ENCODE results near the gene CAMK4.

GRCh38 chr5:111229871-111230810, 6.0 kb downstream of the CAMK4 start:
- no peak for TF ChIP-seq EZH2 (IDR thresholded peaks at IDR 0.05; ENCODE audit: low read depth, unreplicated experiment)
- TF ChIP-seq EZH2phosphoT487 (IDR thresholded peaks at IDR 0.05; ENCODE audit: unreplicated experiment): no peak
- no peak for TF ChIP-seq POLR2AphosphoS5 (IDR thresholded peaks at IDR 0.05; ENCODE audit: low read depth)
- TF ChIP-seq, protein P1, sequence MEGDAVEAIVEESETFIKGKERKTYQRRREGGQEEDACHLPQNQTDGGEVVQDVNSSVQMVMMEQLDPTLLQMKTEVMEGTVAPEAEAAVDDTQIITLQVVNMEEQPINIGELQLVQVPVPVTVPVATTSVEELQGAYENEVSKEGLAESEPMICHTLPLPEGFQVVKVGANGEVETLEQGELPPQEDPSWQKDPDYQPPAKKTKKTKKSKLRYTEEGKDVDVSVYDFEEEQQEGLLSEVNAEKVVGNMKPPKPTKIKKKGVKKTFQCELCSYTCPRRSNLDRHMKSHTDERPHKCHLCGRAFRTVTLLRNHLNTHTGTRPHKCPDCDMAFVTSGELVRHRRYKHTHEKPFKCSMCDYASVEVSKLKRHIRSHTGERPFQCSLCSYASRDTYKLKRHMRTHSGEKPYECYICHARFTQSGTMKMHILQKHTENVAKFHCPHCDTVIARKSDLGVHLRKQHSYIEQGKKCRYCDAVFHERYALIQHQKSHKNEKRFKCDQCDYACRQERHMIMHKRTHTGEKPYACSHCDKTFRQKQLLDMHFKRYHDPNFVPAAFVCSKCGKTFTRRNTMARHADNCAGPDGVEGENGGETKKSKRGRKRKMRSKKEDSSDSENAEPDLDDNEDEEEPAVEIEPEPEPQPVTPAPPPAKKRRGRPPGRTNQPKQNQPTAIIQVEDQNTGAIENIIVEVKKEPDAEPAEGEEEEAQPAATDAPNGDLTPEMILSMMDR (conservative IDR thresholded peaks at IDR 0.05; ENCODE audit: low read depth in 2 of 2): no peak
- TF ChIP-seq JUNB (IDR thresholded peaks at IDR 0.05; ENCODE audit: unreplicated experiment): no peak
- no peak for TF ChIP-seq CREB1 (CRISPR knock-in tag; IDR thresholded peaks at IDR 0.05; ENCODE audit: low read depth)
- TF ChIP-seq, protein P2, sequence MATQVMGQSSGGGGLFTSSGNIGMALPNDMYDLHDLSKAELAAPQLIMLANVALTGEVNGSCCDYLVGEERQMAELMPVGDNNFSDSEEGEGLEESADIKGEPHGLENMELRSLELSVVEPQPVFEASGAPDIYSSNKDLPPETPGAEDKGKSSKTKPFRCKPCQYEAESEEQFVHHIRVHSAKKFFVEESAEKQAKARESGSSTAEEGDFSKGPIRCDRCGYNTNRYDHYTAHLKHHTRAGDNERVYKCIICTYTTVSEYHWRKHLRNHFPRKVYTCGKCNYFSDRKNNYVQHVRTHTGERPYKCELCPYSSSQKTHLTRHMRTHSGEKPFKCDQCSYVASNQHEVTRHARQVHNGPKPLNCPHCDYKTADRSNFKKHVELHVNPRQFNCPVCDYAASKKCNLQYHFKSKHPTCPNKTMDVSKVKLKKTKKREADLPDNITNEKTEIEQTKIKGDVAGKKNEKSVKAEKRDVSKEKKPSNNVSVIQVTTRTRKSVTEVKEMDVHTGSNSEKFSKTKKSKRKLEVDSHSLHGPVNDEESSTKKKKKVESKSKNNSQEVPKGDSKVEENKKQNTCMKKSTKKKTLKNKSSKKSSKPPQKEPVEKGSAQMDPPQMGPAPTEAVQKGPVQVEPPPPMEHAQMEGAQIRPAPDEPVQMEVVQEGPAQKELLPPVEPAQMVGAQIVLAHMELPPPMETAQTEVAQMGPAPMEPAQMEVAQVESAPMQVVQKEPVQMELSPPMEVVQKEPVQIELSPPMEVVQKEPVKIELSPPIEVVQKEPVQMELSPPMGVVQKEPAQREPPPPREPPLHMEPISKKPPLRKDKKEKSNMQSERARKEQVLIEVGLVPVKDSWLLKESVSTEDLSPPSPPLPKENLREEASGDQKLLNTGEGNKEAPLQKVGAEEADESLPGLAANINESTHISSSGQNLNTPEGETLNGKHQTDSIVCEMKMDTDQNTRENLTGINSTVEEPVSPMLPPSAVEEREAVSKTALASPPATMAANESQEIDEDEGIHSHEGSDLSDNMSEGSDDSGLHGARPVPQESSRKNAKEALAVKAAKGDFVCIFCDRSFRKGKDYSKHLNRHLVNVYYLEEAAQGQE (IDR thresholded peaks at IDR 0.05; ENCODE audit: unreplicated experiment): no peak
- no peak for TF ChIP-seq STAT1 (IDR thresholded peaks at IDR 0.05; ENCODE audit: unreplicated experiment)
- TF ChIP-seq, protein P3, sequence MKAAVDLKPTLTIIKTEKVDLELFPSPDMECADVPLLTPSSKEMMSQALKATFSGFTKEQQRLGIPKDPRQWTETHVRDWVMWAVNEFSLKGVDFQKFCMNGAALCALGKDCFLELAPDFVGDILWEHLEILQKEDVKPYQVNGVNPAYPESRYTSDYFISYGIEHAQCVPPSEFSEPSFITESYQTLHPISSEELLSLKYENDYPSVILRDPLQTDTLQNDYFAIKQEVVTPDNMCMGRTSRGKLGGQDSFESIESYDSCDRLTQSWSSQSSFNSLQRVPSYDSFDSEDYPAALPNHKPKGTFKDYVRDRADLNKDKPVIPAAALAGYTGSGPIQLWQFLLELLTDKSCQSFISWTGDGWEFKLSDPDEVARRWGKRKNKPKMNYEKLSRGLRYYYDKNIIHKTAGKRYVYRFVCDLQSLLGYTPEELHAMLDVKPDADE (IDR thresholded peaks at IDR 0.05): no peak
- TF ChIP-seq NANOG (IDR thresholded peaks at IDR 0.05; ENCODE audit: borderline replicate concordance): no peak
- TF ChIP-seq, protein P4, sequence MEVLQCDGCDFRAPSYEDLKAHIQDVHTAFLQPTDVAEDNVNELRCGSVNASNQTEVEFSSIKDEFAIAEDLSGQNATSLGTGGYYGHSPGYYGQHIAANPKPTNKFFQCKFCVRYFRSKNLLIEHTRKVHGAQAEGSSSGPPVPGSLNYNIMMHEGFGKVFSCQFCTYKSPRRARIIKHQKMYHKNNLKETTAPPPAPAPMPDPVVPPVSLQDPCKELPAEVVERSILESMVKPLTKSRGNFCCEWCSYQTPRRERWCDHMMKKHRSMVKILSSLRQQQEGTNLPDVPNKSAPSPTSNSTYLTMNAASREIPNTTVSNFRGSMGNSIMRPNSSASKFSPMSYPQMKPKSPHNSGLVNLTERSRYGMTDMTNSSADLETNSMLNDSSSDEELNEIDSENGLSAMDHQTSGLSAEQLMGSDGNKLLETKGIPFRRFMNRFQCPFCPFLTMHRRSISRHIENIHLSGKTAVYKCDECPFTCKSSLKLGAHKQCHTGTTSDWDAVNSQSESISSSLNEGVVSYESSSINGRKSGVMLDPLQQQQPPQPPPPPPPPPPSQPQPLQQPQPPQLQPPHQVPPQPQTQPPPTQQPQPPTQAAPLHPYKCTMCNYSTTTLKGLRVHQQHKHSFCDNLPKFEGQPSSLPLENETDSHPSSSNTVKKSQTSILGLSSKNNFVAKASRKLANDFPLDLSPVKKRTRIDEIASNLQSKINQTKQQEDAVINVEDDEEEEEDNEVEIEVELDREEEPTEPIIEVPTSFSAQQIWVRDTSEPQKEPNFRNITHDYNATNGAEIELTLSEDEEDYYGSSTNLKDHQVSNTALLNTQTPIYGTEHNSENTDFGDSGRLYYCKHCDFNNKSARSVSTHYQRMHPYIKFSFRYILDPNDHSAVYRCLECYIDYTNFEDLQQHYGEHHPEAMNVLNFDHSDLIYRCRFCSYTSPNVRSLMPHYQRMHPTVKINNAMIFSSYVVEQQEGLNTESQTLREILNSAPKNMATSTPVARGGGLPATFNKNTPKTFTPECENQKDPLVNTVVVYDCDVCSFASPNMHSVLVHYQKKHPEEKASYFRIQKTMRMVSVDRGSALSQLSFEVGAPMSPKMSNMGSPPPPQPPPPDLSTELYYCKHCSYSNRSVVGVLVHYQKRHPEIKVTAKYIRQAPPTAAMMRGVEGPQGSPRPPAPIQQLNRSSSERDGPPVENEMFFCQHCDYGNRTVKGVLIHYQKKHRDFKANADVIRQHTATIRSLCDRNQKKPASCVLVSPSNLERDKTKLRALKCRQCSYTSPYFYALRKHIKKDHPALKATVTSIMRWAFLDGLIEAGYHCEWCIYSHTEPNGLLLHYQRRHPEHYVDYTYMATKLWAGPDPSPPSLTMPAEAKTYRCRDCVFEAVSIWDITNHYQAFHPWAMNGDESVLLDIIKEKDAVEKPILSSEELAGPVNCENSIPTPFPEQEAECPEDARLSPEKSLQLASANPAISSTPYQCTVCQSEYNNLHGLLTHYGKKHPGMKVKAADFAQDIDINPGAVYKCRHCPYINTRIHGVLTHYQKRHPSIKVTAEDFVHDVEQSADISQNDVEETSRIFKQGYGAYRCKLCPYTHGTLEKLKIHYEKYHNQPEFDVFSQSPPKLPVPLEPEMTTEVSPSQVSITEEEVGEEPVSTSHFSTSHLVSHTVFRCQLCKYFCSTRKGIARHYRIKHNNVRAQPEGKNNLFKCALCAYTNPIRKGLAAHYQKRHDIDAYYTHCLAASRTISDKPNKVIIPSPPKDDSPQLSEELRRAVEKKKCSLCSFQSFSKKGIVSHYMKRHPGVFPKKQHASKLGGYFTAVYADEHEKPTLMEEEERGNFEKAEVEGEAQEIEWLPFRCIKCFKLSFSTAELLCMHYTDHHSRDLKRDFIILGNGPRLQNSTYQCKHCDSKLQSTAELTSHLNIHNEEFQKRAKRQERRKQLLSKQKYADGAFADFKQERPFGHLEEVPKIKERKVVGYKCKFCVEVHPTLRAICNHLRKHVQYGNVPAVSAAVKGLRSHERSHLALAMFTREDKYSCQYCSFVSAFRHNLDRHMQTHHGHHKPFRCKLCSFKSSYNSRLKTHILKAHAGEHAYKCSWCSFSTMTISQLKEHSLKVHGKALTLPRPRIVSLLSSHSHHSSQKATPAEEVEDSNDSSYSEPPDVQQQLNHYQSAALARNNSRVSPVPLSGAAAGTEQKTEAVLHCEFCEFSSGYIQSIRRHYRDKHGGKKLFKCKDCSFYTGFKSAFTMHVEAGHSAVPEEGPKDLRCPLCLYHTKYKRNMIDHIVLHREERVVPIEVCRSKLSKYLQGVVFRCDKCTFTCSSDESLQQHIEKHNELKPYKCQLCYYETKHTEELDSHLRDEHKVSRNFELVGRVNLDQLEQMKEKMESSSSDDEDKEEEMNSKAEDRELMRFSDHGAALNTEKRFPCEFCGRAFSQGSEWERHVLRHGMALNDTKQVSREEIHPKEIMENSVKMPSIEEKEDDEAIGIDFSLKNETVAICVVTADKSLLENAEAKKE (CRISPR knock-in tag; IDR thresholded peaks at IDR 0.05): no peak
- TF ChIP-seq ZNF114 (CRISPR knock-in tag; IDR thresholded peaks at IDR 0.05): no peak
